Activated naive CD4-positive, alpha-beta T cell treated with Interleukin-2 at 50 U/mL for 16 hours (primary cell): ENCODE data around the gene GBGT1.

Source experiments
- DNase-seq: peaks from one replicate; pipeline ENCODE4 v3.0.0-alpha.2; 2020

The GBGT1 gene

GRCh38 chr9:133113163-133113948 is 50.4 kb downstream of the GBGT1 start:
- DNase-seq = no peak

DNA sequence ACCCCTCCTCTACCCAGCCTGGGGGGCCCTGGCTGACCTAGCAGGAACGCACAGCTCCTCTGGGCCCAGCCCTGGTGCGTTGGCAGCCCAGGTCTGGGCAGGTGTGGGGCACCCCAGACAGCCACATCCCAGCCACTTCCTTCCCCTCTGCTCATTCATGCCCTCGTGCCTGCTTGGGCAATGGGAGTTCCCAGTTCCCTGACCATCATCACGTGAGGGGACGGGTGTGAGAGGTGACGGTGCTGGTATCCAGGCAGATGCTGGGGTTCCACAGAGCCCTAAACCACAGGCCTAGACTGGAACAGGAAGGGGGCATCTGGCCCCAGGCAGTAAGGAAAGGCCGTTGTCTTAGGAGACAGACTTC is 51.1 kb downstream of the GBGT1 start:
- peak; percentile 35 for DNase-seq

- no peak for DNase-seq
Measured at GRCh38 chr9:133111808-133112662, 51.7 kb downstream of the GBGT1 start.

GRCh38 chr9:133109931-133110650 is 53.6 kb downstream of the GBGT1 start:
- DNase-seq = no peak

- DNase-seq = no peak
Measured at GRCh38 chr9:133108794-133109641, 54.7 kb downstream of the GBGT1 start.

DNA sequence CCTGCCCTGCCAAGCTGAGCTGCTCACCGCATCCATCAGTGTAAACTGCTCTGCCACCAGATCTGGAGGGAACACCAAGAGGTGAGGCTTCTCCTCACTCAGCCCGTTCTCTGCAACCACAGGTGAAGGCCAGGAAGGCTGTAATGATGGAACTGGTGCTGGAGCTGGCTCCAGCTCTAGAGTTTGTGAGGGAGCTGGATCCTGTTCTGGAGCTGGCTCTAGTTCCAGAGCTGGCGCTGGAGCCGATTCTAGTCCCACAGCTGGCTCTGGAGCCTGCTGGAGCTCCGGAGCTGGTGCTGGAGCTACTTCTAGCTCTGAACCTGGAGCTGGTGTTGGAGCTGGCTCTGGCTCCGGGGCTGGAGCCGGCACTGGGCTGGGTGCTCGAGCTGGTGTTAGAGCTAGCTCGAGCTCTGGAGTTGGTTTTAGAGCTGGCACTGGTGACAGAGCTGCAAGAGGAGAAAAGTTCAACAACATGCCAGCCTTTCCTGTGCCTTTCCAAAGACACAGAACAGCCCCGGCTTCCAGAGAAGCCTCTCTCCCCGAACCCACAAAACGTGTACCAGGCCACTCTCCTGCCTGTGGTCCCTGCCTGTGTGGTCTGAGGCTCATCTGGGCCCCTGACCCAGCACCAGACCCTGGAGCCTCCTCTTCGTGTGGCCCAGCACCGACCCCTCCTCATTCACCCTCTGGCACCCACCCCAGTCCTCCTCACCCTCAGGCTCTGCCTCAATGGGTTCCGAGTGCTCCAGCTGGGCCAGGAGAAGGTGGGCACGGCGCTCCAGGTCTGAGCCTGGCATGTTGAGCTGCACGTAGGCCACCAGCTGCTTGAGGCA is 55.5 kb downstream of the GBGT1 start:
- no peak for DNase-seq

DNA sequence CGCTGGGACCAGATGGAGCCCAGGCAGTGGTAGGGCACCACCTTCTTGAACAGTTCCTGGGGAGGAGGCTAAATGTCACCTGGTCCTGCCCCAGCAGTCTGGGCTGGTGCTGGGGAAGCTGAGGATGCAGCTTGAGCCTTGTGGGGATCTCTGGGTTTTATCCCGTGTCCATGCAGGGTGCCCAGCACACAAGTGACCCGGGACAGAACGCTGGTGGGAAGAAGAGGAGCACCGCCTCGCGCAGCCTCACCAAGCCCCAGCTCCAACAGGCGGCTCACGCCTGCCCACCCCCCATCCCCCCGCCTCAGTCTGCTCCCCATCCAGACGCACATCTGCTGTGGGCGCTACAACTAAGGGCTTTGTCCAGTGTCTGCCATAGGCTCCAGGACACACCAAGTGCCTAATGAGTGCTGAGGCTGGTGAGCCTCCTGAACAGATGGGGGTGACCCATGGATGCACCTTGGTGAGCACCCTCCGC is 56.4 kb downstream of the GBGT1 start:
- DNase-seq = no peak

DNA sequence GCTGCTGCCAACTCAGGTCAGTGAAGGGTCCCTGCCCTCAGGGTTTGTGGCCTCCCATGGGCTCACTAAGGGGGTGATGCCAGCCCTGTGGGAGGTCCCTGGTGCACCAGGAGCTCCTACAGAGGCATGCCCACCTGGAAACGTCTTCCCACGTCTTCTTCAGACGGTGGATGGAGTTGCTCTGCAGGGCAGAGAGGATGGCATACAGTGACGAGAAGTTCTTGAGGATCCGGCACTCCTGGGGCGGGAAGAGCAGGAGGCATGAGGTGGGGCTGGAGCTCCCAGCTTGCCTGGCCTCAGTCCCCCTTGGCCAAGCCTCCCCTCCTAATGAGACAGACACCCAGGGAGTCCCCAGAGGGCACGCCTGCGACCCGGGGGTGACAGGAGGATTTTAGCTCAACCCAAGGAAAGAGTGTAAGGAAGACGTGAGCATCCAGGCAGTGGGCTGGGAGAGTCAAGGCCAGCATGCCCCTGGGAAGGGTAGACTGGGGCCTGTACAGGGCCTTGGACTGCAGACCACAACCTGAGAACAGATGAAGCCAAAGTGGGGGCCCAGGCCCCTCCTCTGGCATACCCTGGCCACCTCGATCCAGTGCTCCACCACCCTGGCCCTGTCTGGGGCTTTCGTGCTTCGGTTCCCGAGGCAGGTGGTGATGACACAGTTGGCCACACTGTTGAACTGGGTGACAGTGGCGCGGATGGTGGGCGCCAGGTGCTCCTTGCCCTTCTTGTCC is 57.0 kb downstream of the GBGT1 start:
- no peak for DNase-seq

DNA sequence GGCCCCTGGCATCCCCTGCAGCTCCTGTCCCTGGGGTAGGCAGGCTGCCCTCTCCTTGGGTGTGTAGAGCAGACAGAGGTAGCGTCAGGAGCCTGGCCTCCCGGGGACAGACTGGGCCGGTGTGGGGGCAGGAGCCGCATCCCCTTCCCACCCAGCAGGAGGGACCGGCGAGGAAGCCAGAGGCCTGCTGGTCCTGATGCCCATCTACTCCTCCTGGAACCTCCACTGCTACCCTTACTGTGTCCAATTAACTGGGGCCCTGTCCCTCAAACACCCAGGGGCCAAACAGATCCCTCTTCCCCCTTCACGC is 58.3 kb downstream of the GBGT1 start:
- DNase-seq = no peak

DNA sequence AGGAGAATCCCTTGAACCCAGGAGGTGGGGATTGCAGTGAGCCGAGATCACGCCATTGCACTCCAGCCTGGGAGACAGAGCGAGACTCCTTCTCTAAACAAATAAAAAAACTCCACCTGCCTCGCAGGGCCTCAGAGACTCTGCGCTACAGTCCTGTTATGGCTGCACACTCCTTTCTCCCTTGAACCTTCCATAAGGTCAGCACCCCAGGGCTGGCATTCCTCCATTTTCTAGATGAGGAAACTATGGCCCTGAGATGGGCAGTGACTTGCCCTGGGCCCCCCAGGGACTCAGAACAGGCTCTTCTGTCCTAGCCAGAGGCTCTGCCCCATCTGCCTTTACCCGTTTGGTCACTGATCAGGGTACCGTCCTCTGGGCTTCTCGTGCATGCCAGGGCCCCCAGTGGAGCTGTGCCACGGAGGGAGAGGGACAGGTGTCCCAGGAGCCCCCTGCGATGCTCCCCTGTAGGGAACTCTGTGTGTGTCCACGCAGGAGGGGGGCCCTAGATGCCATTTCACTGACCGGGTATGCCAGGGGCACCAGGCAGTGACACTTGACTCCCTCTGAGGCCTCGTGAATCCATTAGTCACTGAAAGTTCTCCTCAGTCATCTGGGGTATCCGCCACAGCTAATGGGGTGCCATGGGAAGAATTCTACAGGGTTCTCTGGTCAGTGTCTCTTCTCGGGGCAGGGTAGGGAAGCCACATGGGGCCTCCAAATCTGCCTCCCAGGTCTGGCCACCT is 58.8 kb downstream of the GBGT1 start:
- DNase-seq = no peak

DNA sequence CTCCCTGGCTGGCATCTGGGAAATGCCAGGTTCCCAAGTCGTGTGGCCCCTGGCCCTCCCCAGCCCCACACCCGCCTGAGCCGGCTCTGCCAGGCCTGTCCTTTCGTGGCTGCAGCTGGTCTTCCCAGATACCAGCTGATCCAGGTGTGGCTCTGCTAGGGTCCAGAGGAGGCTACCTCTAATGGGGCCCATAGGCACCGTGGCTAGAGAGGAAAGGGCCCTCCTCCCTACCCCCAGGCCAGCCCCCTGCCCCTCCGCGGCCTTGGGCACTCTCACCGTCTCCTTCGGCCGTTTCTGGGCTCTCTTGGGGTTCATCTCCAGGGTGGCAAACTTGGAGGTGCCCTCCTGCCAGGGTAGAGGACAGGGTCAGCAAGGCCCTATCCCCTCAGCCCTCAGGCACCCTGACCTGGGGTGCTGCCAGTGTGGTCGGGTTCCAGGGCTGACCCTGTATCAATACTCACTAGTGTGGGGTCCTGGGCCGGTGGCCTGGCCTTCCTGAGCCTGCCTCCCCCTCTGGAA is 59.7 kb downstream of the GBGT1 start:
- no peak for DNase-seq

DNA sequence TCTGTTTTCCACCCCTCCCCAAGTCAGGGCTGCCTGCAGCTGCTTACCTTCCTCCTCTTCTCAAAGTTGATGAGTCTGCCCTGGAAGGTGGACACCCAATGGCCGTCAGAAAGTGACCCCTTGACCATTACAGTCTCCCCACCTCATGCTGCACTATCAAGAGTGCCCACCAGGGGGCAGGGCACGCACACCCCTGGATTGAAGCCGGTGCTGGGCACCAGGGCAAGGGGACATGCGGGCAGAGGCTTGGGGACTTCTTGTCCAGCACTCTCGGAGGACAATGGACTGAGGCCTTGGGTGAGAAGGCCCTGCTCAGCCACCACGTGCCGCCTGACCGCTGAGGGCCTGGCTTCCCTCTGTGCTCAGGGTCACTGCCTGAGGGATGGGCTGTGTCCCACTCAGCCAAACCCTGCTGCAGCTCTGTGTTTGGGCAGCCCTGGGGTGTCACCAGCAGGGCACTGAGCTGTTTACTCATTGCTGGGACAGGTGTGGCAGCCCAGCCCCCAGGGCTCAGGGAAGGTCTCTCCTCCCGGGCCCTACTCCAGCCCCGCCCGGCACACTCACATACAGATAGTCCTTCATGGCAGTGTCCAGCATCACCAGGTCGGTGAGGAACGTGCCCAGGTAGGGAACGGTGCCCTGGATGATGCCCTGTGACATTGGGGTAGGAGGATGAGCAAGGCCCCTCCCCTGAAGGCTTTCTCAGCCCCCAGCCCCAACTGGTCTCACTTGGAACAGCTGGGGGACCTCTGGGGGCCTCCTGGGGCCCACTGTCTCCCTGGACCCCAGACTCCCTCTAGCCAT is 60.3 kb downstream of the GBGT1 start:
- peak; percentile 59 for DNase-seq
